ENCODE measurements around the gene ERBB4.

DNA sequence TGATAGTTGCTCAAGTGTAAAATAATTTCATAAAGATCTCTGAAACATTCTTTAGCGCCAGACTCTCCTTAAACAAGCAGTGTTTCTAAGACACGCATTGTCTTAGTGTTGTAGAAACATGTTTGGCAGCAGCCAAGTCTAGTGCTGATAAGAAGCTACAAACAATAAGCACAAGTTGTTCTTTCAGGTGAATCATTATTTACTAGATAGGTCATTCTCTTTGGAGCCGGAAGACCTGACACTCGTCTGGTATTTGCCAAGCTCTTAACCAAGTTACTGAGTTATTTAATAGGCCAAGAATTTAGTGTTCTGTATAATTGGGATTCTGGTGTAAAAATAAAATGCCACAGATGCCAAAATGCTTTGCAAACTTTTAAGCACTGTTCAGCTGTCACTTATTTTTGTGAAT lies 1130.1 kb downstream of the ERBB4 start:
- TF ChIP-seq, protein P1, sequence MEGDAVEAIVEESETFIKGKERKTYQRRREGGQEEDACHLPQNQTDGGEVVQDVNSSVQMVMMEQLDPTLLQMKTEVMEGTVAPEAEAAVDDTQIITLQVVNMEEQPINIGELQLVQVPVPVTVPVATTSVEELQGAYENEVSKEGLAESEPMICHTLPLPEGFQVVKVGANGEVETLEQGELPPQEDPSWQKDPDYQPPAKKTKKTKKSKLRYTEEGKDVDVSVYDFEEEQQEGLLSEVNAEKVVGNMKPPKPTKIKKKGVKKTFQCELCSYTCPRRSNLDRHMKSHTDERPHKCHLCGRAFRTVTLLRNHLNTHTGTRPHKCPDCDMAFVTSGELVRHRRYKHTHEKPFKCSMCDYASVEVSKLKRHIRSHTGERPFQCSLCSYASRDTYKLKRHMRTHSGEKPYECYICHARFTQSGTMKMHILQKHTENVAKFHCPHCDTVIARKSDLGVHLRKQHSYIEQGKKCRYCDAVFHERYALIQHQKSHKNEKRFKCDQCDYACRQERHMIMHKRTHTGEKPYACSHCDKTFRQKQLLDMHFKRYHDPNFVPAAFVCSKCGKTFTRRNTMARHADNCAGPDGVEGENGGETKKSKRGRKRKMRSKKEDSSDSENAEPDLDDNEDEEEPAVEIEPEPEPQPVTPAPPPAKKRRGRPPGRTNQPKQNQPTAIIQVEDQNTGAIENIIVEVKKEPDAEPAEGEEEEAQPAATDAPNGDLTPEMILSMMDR (IDR thresholded peaks at IDR 0.05): no peak
- no peak for TF ChIP-seq POLR2A (IDR thresholded peaks at IDR 0.05)
- peak in 1 of 4 donors; percentile 36 for TF ChIP-seq EP300 (IDR thresholded peaks at IDR 0.05)
- TF ChIP-seq POLR2AphosphoS5 (IDR thresholded peaks at IDR 0.05): no peak
